Limb (tissue), 2 donors: ENCODE results near the gene BCL11A.

Source experiments
- DNase-seq, 2 donors: peaks; one replicate each; pipeline ENCODE4 v3.0.0-alpha.2; 2016; ENCODE audit errors: extremely low spot score in 2 of 2

BCL11A gene

DNA sequence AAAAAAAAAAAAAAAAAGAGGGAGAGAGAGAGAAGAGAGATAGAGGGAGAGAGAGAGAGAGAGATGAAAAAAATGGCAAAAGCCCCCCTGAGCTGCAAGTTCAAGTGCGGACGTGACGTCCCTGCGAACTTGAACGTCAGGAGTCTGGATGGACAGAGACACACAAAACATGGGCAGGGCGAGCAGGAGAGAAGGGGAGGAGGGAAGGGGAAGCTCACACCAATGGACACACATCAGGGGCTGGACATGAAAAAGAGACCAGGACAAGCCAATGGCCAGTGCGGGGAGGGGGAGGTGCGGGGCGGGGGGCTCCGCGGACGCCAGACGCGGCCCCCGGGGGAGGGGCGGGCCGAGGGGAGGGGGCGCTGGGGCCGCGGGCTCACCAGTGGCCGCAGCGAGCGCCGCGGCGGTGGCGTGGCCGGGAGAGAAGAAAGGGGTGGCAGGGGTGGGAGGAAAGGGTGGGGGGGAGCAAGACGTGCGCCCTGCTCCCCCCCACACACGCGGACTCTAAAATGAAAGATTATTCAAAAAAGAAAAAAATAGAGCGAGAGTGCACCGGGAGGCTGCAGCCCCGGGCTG lies at the start of gene BCL11A:
Gene BCL11A, minus strand, starts transcription at position 160 of the 579 bp plus-strand sequence. CDS start 384 bp downstream, outside the sequence.
- DNase-seq, result peak; percentile 84 to 87

- no peak for DNase-seq
Observed at GRCh38 chr2:60602828-60603532, 49.5 kb upstream of the BCL11A start.

GRCh38 chr2:60602388-60602787 lies 48.9 kb upstream of the BCL11A start:
- DNase-seq, result no peak

DNA sequence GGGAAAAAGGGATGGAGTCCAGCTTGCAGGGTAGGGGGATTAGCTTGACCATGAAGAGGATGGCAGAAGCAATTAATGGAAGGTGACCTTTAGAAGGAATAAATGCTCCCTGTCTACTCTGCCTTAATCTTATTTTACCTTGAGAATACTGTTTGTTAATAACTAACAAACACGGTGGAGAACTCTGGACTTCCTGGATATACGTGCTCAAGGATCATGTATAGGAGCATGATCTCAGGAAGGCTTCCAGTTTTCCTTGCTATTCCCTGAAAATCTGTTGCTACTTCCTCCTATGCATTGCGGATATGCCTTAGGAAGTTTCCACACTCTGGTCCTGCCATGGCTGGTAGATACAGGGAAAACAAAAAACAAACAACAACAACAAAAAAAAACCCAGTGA lies 44.8 kb upstream of the BCL11A start:
- DNase-seq, result no peak

DNA sequence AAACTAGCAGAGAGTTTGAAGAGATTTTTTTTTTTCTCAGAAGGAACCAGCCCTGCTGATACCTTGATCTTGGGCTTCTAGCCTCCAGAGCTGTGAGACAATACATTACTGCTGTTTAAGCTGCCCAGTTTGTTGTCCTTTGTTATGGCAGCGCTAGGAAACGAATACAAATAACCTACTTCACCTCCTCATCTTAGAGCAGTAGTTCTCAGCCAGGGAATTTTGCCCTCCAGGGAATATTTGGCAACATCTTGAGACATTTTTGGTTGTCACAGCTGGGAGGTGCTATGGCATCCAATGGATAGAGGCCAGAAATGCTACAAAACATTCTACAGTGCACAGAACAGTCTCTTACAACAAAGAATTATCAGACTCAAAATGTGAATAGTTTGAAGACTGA lies 43.9 kb upstream of the BCL11A start:
- no peak for DNase-seq

- no peak for DNase-seq
Observed at GRCh38 chr2:60596411-60596810, 43.0 kb upstream of the BCL11A start.

DNA sequence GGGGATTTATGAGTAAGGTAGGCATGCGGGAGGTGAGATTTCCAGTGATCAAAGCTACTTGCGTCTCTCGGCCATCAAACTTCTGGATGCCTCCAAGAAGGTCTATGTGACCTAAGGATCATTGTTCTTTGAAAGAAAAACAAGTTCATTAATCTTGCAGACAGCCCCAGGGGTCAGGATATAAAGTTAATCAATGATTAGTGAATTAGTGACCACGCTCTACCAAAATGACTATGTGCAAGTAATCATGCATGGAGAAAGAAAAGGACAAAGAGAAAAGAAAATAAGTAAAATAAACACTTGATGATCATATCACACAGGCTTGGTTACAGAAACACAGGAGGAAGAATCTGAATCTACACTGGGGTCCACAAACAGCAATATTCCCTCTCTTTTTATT lies 42.5 kb upstream of the BCL11A start:
- no peak for DNase-seq

DNA sequence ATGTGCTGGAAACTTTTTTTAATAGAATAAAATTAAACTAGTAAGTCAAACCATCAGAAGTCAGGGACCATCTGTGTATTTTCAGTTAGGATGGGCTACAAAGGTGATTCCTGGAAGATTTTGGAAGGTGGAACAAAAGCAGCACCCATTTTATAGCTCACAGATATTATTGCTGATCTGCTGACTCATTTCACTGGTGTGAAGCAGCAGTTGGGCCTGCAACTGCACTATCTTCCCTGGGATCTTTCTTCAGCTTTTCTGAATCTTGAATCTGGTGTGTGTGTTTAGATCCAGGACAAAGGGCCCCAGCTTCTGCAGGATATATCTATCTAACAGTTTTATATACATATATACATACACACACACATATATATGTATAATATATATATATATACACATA lies 35.6 kb upstream of the BCL11A start:
- DNase-seq, result no peak

- no peak for DNase-seq
Observed at GRCh38 chr2:60586081-60586480, 32.6 kb upstream of the BCL11A start.

GRCh38 chr2:60585276-60585675 lies 31.8 kb upstream of the BCL11A start:
- no peak for DNase-seq

GRCh38 chr2:60583604-60584003 lies 30.1 kb upstream of the BCL11A start:
- DNase-seq, result no peak

- DNase-seq, result peak; percentile 65 to 90
Observed at GRCh38 chr2:60581433-60582282, 28.2 kb upstream of the BCL11A start.

DNA sequence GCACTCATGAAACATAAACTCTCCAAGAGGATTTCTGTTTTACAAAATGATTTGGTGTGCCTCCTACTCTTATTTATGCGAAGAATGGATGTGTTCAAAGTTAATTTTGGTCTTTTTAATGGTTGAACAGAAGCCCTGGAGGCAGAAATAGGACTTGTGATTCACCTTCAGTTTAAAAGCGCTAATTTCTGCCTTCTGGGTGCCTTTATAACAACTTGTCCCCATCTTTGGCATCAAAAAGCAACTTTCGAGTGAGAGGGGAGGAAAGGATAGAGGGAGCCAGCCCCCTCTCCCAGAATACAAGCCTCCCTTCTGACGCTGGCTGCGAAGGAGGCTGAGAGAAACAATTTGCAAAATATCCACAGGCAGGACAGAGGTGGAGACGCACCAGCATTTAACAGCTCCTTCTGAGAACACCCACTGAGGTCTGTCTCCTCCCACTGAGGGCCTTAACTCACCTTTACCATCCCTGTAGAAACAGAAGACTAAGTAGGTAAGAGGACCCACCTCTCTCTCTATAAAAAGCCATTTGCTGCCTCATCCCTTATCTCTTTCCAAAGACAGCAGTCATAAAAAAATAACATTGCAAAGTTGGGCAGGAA lies 24.3 kb upstream of the BCL11A start:
- no peak for DNase-seq

GRCh38 chr2:60573251-60573650 lies 19.8 kb upstream of the BCL11A start:
- no peak for DNase-seq

DNA sequence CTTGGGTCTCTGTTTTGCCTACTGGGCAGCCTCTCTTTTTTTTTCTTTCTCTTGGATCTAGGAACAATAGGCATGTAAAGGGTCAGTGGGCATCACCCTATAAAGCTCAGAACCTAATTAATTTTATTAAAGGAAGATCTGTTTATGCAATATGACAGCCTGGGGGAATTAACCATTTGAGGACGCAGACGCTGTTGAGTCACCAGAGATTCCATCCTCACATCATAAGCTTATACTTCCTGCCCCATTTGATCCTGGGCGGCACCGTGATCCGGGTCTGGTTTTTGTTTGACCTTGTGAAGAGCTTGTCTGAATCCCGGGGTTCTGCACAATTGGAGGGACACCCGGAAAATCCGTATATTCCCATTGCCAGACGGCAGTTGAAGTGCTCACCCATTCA lies 16.8 kb upstream of the BCL11A start:
- DNase-seq, result no peak

GRCh38 chr2:60569680-60570111 lies 16.2 kb upstream of the BCL11A start:
- DNase-seq, result no peak

- DNase-seq, result no peak
Observed at GRCh38 chr2:60567919-60568768, 14.7 kb upstream of the BCL11A start.

DNA sequence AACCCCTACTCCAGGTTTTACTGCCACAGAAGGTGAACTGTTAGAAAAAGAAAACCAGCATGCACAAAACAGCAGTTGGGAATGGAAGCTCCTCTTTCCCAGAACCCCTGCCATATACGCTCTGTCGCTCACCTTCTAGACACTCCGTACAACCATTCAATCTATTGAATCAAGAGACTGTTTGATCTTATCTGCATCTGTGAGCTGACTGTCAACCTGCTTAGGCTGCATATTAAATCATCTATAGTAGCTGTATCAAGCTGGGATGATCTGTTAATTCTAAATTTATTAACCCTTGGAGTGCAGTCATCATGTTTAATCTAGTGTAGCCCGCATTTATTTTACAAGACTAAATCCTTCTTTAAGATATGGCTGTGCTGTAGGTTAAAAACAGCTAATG lies 13.6 kb upstream of the BCL11A start:
- no peak for DNase-seq

DNA sequence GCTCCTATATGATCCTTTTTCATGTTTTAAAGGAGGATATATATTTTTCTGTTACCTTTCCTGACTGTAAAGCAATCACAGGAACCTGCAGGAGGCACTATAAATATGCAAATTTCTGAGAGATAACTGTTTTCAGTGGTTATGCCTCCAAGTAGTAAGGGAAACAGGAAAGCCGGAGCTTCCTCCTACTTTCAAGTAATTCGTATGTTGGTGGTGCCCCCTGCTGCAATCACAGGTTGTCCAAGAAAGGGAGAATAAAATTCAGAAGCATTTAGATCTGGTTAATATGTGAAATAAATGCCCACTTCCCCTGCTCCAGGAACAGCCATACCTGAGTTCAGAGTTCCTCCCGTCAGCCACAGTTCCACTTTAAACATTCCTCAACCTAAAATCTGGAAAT lies 12.0 kb upstream of the BCL11A start:
- no peak for DNase-seq

DNA sequence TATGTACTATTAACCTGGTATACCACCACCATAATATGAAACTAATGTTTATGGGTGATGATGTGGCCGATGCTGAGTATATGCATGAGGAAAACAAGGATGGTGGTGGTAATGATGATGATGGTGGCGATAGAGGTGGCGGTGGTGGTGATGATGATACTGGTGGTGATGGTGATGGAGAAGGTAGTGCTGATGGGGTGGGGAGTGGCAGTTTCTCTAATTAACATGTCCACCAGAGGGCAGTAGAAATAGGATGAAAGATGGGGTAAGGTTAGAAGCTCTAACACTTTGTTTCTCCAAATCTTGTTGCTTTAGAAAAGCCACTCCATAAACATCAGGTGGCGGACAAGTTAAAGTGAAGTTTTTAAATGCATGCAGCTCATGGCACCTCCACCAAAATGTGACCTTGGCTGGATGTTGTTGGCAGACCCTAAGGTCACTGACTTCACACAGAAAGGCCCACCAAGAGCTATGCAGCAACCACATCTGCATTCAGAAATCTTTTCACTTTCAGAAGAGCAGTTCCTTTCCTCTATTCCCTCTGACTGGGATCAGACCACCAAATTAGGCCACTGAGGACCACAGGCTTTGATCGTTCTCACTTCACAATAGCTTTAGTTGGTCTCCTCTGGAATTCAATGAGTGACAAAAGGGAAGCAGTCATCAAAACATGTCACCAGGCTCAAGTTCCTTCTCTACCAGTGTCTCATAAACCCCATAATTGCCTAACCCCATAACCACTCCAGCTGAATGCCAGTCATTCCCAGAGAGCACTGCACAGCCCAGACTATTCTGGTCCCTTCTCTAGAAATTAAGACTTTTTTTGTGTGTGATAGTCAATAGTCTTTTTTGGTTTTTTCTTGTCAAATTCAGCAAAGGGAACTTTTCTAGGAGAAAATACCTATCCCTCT lies 7.5 kb upstream of the BCL11A start:
- no peak for DNase-seq
